Lower lobe of right lung (tissue), 2 donors: ENCODE results near the gene RAD51B. TPM values are rescaled to one million over a fixed set of nuclear protein-coding genes. Genes with fewer than 3 reads are reported as not detected.
"Not testable (repeated sequence)": the region's sequence is repeated elsewhere in the genome, so short reads cannot be mapped to it uniquely, and the experiment has no call there.

ENCODE experiments used
- ATAC-seq, 2 donors: fragments of 200-7000 bp; cut with Tn5 transposase; one replicate each; pipeline ENCODE4 v1.9.1; 2020 to 2022; ENCODE audit warnings: mild to moderate bottlenecking in 2 of 2, moderate library complexity in 2 of 2
- DNase-seq: peaks from one replicate; pipeline ENCODE4 v3.0.0-alpha.2; 2020
- H3K27ac ChIP-seq: fragments of 200-600 bp; one replicate; pipeline ENCODE4 v1.8.0; 2022
- H3K27me3 ChIP-seq: fragments of 200-600 bp; one replicate; pipeline ENCODE4 v1.8.0; 2022; ENCODE audit warnings: low read depth
- H3K36me3 ChIP-seq: fragments of 200-600 bp; one replicate; pipeline ENCODE4 v1.8.0; 2022; ENCODE audit warnings: mild to moderate bottlenecking
- H3K4me1 ChIP-seq: fragments of 200-600 bp; one replicate; pipeline ENCODE4 v1.8.0; 2022
- H3K4me3 ChIP-seq: fragments of 200-600 bp; one replicate; pipeline ENCODE4 v1.8.0; 2022; ENCODE audit warnings: mild to moderate bottlenecking
- H3K9me3 ChIP-seq: fragments of 200-600 bp; one replicate; pipeline ENCODE4 v1.8.0; 2022
- intact Hi-C: fragments of 100-400 bp; cut with DNase I; formaldehyde crosslinking; loops from one replicate; pipeline ENCODE4 v1.11.0; 2022
- total RNA-seq: library from RNA; stranded (reverse); fragmentation: NEBNext Ultra II Directional; extraction: Animal tissue kit (Norgen Biotek cat#: 25700); gene quantifications from one replicate; pipeline ENCODE4 v1.2.1, GENCODE V29; 2021
- TF ChIP-seq, protein P1 (sequence below): fragments of 200-600 bp; IDR thresholded peaks from one replicate; pipeline ENCODE4 v1.8.0; 2022; ENCODE audit warnings: antibody characterized with exemption, mild to moderate bottlenecking
- donor health status: DM: no; HTN: yes; CAD: no; lungs with severe emphysema.

The RAD51B gene
- total RNA-seq, 1 donor from 2014 or later: 22.2 TPM

DNA sequence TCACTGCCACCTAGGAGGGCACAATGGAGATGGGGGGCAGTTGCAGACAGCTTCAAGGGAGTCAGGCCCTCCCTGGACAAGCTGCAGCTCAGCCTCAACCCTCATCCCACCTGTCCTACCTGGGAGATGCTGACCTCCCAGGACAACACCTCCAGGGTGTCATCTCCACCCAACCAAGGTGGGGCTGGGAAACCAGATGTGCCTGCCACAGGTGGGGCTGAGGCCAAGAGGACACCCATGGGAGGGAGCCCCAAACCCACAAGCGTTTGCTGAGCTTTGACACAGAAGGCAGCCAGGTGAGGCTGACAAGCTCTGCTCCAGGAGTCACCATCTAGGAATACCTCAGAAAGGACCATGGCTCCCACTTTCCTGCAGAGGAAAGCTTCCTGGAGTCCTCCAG is 941.8 kb downstream of the RAD51B start:
- ATAC-seq (no peak), DNase-seq (no peak)
- Histone ChIP-seq H3K36me3 (no peaks in the 10 kb centered on the region), H3K4me3 (no peak overlapping the region), H3K9me3 (no peaks in the 10 kb centered on the region), H3K27me3 (no peaks in the 10 kb centered on the region), H3K4me1 (peaks cover 49% of the 10 kb centered on the region), H3K27ac (no peak overlapping the region)
- intact Hi-C loops: no loop called here
- TF ChIP-seq, protein P1, sequence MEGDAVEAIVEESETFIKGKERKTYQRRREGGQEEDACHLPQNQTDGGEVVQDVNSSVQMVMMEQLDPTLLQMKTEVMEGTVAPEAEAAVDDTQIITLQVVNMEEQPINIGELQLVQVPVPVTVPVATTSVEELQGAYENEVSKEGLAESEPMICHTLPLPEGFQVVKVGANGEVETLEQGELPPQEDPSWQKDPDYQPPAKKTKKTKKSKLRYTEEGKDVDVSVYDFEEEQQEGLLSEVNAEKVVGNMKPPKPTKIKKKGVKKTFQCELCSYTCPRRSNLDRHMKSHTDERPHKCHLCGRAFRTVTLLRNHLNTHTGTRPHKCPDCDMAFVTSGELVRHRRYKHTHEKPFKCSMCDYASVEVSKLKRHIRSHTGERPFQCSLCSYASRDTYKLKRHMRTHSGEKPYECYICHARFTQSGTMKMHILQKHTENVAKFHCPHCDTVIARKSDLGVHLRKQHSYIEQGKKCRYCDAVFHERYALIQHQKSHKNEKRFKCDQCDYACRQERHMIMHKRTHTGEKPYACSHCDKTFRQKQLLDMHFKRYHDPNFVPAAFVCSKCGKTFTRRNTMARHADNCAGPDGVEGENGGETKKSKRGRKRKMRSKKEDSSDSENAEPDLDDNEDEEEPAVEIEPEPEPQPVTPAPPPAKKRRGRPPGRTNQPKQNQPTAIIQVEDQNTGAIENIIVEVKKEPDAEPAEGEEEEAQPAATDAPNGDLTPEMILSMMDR: no peak

DNA sequence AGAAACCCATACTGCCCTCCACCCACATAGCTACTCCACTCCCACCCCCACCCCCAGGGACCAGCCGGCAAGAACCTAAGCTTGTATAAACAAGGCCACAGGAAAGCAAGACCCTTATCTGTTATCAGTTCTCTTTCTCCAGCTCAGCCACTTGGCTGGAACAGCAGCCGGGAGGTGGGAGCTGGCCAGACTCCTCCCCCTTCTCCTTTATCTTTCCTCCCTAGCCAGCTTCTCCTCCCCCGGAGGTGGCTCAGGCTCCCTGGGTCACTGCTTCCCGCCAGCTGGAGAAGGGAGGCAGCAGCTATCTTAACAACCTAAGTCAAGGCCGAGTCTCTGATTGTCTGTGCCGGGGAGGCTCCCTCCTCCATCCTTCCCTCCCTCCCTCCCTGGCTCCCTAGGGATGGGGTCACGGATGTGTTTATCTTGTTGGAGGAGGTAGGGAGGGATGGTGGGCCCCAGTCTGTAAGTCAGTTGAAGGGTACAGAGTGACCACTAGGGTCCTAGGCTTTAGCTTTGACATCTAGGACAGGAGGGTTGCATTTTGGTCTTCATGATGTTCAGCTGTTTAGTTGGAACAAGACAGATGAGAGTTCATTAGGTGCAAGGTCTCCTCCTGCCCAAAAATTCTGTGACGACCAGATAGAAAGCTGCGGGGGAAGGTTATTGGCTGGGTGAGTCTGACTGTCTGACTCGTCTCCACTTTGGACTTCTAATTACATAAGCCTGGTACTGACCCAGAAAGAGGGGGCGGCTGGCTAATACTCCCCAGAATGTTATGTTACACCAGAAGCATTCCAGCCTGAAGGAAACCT is 943.6 kb downstream of the RAD51B start:
- Histone ChIP-seq H3K27me3 (no peaks in the 10 kb centered on the region), H3K4me1 (peaks cover 32% of the 10 kb centered on the region), H3K4me3 (no peak overlapping the region), H3K27ac (peak overlapping the region; percentile 53), H3K9me3 (no peaks in the 10 kb centered on the region), H3K36me3 (no peaks in the 10 kb centered on the region)
- TF ChIP-seq, protein P1: no peak
- peak; percentile 54 for DNase-seq
- ATAC-seq: peak; percentile 69 to 81
- intact Hi-C loops: no loop called here

DNA sequence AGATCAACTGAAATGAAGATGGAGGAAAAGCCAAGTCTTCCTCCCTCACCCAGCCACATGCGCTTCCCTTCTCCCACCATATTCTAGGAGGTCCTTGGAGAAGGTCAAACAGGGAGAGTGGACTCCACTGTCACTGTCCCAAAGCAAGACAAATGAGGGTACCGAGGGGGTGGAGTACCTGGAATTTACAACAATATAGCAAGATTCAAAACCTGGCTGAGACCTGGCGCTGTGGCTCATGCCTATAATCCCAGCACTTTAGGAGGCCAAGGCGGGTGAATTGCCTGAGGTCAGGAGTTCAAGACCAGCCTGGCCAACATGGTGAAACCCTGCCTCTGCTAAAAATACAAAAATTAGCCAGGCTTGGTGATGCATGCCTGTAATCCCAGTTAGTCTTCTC is 944.3 kb downstream of the RAD51B start:
- H3K9me3 ChIP-seq, H3K36me3 ChIP-seq, H3K27me3 ChIP-seq, H3K4me3 ChIP-seq, ATAC-seq, DNase-seq, intact Hi-C loops: not testable (repeated sequence)
- peaks cover 26% of the 10 kb centered on the region for H3K4me1 ChIP-seq
- peak overlapping the region; percentile 53 for H3K27ac ChIP-seq

DNA sequence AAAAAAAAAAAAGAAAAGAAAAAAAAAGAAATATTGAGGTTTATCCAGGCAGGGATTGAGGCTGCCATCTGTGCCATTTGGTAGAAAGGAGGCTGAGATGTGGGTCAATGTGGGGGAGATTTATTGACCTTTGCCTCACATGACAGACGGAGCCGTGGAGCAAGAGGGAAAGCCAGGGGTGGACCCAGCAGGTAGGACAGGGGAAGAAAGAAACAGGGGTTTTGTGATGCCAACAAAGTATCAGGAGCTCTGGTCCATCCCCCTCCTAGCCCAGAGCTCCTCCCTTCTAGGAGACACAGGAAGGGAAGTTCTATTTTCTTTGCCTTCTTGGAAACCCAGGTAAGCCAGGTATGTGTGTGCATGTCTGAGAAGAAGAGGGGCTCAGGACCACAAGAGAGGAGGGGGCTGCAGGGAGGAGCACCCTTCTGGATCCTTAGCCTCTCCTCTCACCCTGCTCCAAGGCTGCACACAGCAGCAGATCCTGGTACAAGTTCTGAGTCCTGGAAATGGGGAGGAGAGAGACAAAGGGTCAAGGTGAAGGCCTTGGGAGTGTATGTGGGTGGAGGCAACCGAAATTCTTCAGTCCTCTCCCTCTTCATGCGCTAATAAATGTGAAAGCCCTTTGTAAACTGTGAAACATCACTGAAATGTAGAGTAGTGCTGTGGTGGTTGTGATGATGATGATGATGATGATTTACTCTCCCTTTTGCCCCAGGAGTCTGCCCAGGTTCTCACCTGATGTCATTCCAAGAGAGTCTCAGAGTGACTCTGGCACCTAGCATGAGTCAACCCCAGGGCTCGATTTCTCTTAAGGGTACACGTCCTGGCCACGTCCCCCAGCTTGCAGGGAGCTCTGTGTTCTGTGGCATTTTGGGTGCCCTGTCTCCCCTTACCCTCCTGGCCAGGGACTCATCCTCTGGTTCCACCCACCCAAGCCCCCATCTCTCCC is 947.0 kb downstream of the RAD51B start:
- no peak for DNase-seq

DNA sequence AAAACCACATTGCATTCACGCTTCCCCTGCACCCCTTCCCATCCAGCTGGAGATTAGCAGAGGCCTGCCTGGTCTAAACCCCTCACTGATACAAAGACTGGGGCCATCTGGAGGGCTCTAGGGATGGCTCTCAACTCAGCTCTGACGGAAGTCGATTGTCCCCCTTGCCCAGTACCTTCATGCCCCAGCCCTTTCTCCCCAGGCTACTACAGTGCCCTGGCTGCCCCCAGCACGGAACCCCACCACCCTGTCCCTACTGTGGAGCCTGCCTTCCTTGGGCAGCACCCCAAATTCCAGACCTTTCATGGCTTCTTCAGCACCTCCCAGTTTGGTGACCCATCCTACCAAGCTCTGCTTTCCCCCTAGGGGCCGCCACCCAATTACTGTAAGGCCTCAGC is 947.7 kb downstream of the RAD51B start:
- DNase-seq (no peak), ATAC-seq (no peak)
- Histone ChIP-seq H3K4me1 (peaks cover 27% of the 10 kb centered on the region), H3K27me3 (no peaks in the 10 kb centered on the region), H3K9me3 (no peaks in the 10 kb centered on the region), H3K27ac (no peak overlapping the region), H3K36me3 (no peaks in the 10 kb centered on the region), H3K4me3 (no peak overlapping the region)
- intact Hi-C loops: no loop called here
- TF ChIP-seq, protein P1: no peak

More for the DNA sequence above, 947.0 kb downstream of the RAD51B start:
- no peak overlapping the region for H3K4me3 ChIP-seq
- ATAC-seq: no peak
- intact Hi-C loops: no loop called here
- no peaks in the 10 kb centered on the region for H3K9me3 ChIP-seq
- H3K27me3 ChIP-seq: no peaks in the 10 kb centered on the region
- TF ChIP-seq, protein P1: no peak
- no peaks in the 10 kb centered on the region for H3K36me3 ChIP-seq
- no peak overlapping the region for H3K27ac ChIP-seq
- peaks cover 24% of the 10 kb centered on the region for H3K4me1 ChIP-seq
